Activated naive CD4-positive, alpha-beta T cell treated with anti-CD3 and anti-CD28 coated beads, Interleukin-2, amount 10 ng/mL, durations not matched to agents 7 days and 5 days (primary cell): ENCODE data around the gene BRINP2.

Source experiments
- CTCF ChIA-PET: fragments of 350-600 bp; sonication (Branson Sonifier 250); formaldehyde crosslinking; loops from one replicate; lab custom pipeline; 2021; ENCODE audit warnings: antibody characterized with exemption; lab: Charles Lee
- DNase-seq: peaks from one replicate; pipeline ENCODE4 v3.0.0-alpha.2; 2020
- H3K27ac Mint-ChIP-seq: one replicate; pipeline ENCODE4 v1.8.0; 2021; ENCODE audit warnings: mild to moderate bottlenecking, moderate library complexity, mixed read lengths
- H3K27me3 Mint-ChIP-seq: one replicate; pipeline ENCODE4 v1.8.0; 2021; ENCODE audit warnings: mild to moderate bottlenecking, mixed read lengths
- H3K36me3 Mint-ChIP-seq: one replicate; pipeline ENCODE4 v1.8.0; 2021; ENCODE audit warnings: mixed read lengths
- H3K4me1 Mint-ChIP-seq: one replicate; pipeline ENCODE4 v1.8.0; 2021; ENCODE audit warnings: mixed read lengths
- H3K4me3 Mint-ChIP-seq: one replicate; pipeline ENCODE4 v1.8.0; 2021; ENCODE audit warnings: mild to moderate bottlenecking, moderate library complexity, mixed read lengths
- H3K9me3 Mint-ChIP-seq: one replicate; pipeline ENCODE4 v1.8.0; 2021; ENCODE audit warnings: mixed read lengths

BRINP2 gene

GRCh38 chr1:177287270-177287669, 116.5 kb downstream of the BRINP2 start:
- no peaks in the 10 kb centered on the region for H3K27me3 Mint-ChIP-seq
- no peak for DNase-seq
- H3K4me1 Mint-ChIP-seq, result no peaks in the 10 kb centered on the region
- CTCF ChIA-PET, result no interaction called here
- no peak overlapping the region for H3K4me3 Mint-ChIP-seq
- H3K9me3 Mint-ChIP-seq, result peaks cover 4% of the 10 kb centered on the region
- no peak overlapping the region for H3K27ac Mint-ChIP-seq
- no peaks in the 10 kb centered on the region for H3K36me3 Mint-ChIP-seq

- no peak for DNase-seq
- no peaks in the 10 kb centered on the region for H3K27me3 Mint-ChIP-seq
- H3K4me1 Mint-ChIP-seq, result no peaks in the 10 kb centered on the region
- H3K9me3 Mint-ChIP-seq, result no peaks in the 10 kb centered on the region
- no peak overlapping the region for H3K27ac Mint-ChIP-seq
- H3K4me3 Mint-ChIP-seq, result no peak overlapping the region
- CTCF ChIA-PET, result no interaction called here
- H3K36me3 Mint-ChIP-seq, result no peaks in the 10 kb centered on the region
These were observed 117.2 kb downstream of the BRINP2 start for GRCh38 chr1:177287994-177288393.

- Mint-ChIP-seq H3K36me3 (no peaks in the 10 kb centered on the region), H3K27me3 (no peaks in the 10 kb centered on the region), H3K4me1 (no peaks in the 10 kb centered on the region), H3K27ac (no peak overlapping the region), H3K9me3 (no peaks in the 10 kb centered on the region), H3K4me3 (no peak overlapping the region)
- CTCF ChIA-PET, result no interaction called here
- DNase-seq, result no peak
These were observed 118.8 kb downstream of the BRINP2 start for GRCh38 chr1:177289532-177289931.

- H3K4me3 Mint-ChIP-seq, result no peak overlapping the region
- H3K27me3 Mint-ChIP-seq, result no peaks in the 10 kb centered on the region
- no peak for DNase-seq
- H3K36me3 Mint-ChIP-seq, result no peaks in the 10 kb centered on the region
- H3K27ac Mint-ChIP-seq, result no peak overlapping the region
- no peaks in the 10 kb centered on the region for H3K9me3 Mint-ChIP-seq
- CTCF ChIA-PET, result no interaction called here
- H3K4me1 Mint-ChIP-seq, result no peaks in the 10 kb centered on the region
These were observed 129.7 kb downstream of the BRINP2 start for GRCh38 chr1:177300431-177300830.

GRCh38 chr1:177301425-177302124, 130.8 kb downstream of the BRINP2 start:
- Mint-ChIP-seq H3K9me3 (no peaks in the 10 kb centered on the region), H3K4me1 (no peaks in the 10 kb centered on the region), H3K27ac (no peak overlapping the region), H3K4me3 (no peak overlapping the region), H3K36me3 (no peaks in the 10 kb centered on the region), H3K27me3 (no peaks in the 10 kb centered on the region)
- DNase-seq, result no peak
- CTCF ChIA-PET, result no interaction called here

GRCh38 chr1:177302357-177303044, 131.7 kb downstream of the BRINP2 start:
- H3K27me3 Mint-ChIP-seq, result no peaks in the 10 kb centered on the region
- H3K9me3 Mint-ChIP-seq, result no peaks in the 10 kb centered on the region
- CTCF ChIA-PET, result no interaction called here
- no peaks in the 10 kb centered on the region for H3K4me1 Mint-ChIP-seq
- H3K4me3 Mint-ChIP-seq, result no peak overlapping the region
- H3K27ac Mint-ChIP-seq, result no peak overlapping the region
- H3K36me3 Mint-ChIP-seq, result no peaks in the 10 kb centered on the region
- DNase-seq, result no peak

GRCh38 chr1:177305040-177306018, 134.6 kb downstream of the BRINP2 start:
- Mint-ChIP-seq H3K27me3 (no peaks in the 10 kb centered on the region), H3K4me1 (no peaks in the 10 kb centered on the region), H3K9me3 (no peaks in the 10 kb centered on the region), H3K4me3 (no peak overlapping the region), H3K36me3 (no peaks in the 10 kb centered on the region), H3K27ac (no peak overlapping the region)
- no peak for DNase-seq
- CTCF ChIA-PET, result no interaction called here

- Mint-ChIP-seq H3K9me3 (no peaks in the 10 kb centered on the region), H3K4me3 (no peak overlapping the region), H3K36me3 (no peaks in the 10 kb centered on the region), H3K4me1 (no peaks in the 10 kb centered on the region), H3K27me3 (no peaks in the 10 kb centered on the region), H3K27ac (no peak overlapping the region)
- CTCF ChIA-PET, result no interaction called here
- DNase-seq, result no peak
These were observed 135.3 kb downstream of the BRINP2 start for GRCh38 chr1:177306019-177306415.

GRCh38 chr1:177306981-177307380, 136.2 kb downstream of the BRINP2 start:
- H3K36me3 Mint-ChIP-seq, result no peaks in the 10 kb centered on the region
- no peaks in the 10 kb centered on the region for H3K9me3 Mint-ChIP-seq
- no peaks in the 10 kb centered on the region for H3K27me3 Mint-ChIP-seq
- H3K4me3 Mint-ChIP-seq, result no peak overlapping the region
- no peak overlapping the region for H3K27ac Mint-ChIP-seq
- no peak for DNase-seq
- CTCF ChIA-PET, result interaction anchor here (0.7 kb wide), 1 partner anchor 47 kb away, joined by 3 read pairs; no protein-coding TSS in a partner anchor
- H3K4me1 Mint-ChIP-seq, result no peaks in the 10 kb centered on the region

- no peak for DNase-seq
- no peaks in the 10 kb centered on the region for H3K9me3 Mint-ChIP-seq
- H3K4me1 Mint-ChIP-seq, result no peaks in the 10 kb centered on the region
- CTCF ChIA-PET, result no interaction called here
- no peak overlapping the region for H3K27ac Mint-ChIP-seq
- H3K36me3 Mint-ChIP-seq, result no peaks in the 10 kb centered on the region
- H3K4me3 Mint-ChIP-seq, result no peak overlapping the region
- H3K27me3 Mint-ChIP-seq, result no peaks in the 10 kb centered on the region
These were observed 137.0 kb downstream of the BRINP2 start for GRCh38 chr1:177307771-177308170.

GRCh38 chr1:177309880-177310279, 139.1 kb downstream of the BRINP2 start:
- Mint-ChIP-seq H3K27ac (no peak overlapping the region), H3K9me3 (no peaks in the 10 kb centered on the region), H3K36me3 (no peaks in the 10 kb centered on the region)

GRCh38 chr1:177310326-177310725, 139.6 kb downstream of the BRINP2 start:
- Mint-ChIP-seq H3K36me3 (no peaks in the 10 kb centered on the region), H3K4me1 (no peaks in the 10 kb centered on the region), H3K27ac (no peak overlapping the region), H3K27me3 (no peaks in the 10 kb centered on the region), H3K4me3 (no peak overlapping the region), H3K9me3 (no peaks in the 10 kb centered on the region)
- CTCF ChIA-PET, result no interaction called here
- DNase-seq, result no peak

More at GRCh38 chr1:177309880-177310279, 139.1 kb downstream of the BRINP2 start:
- CTCF ChIA-PET, result no interaction called here
- Mint-ChIP-seq H3K4me1 (no peaks in the 10 kb centered on the region), H3K27me3 (no peaks in the 10 kb centered on the region), H3K4me3 (no peak overlapping the region)
- DNase-seq, result no peak

- Mint-ChIP-seq H3K4me1 (no peaks in the 10 kb centered on the region), H3K27ac (no peak overlapping the region), H3K9me3 (no peaks in the 10 kb centered on the region), H3K4me3 (no peak overlapping the region), H3K27me3 (no peaks in the 10 kb centered on the region), H3K36me3 (no peaks in the 10 kb centered on the region)
- DNase-seq, result no peak
- CTCF ChIA-PET, result no interaction called here
These were observed 140.4 kb downstream of the BRINP2 start for GRCh38 chr1:177311111-177311510.

- no peaks in the 10 kb centered on the region for H3K9me3 Mint-ChIP-seq
- no peak for DNase-seq
- no peaks in the 10 kb centered on the region for H3K36me3 Mint-ChIP-seq
- H3K27ac Mint-ChIP-seq, result no peak overlapping the region
- no peaks in the 10 kb centered on the region for H3K27me3 Mint-ChIP-seq
- H3K4me3 Mint-ChIP-seq, result no peak overlapping the region
- H3K4me1 Mint-ChIP-seq, result no peaks in the 10 kb centered on the region
- CTCF ChIA-PET, result no interaction called here
These were observed 140.8 kb downstream of the BRINP2 start for GRCh38 chr1:177311586-177311985.
